ENCODE results near the gene PRM2. TPM values are rescaled to one million over a fixed set of nuclear protein-coding genes. Genes with fewer than 3 reads are reported as not detected.

The PRM2 gene
- total and polyA plus RNA-seq, 2 donors (not counting 1 experiment from before 2014, with no cell fraction given): not detected

DNA sequence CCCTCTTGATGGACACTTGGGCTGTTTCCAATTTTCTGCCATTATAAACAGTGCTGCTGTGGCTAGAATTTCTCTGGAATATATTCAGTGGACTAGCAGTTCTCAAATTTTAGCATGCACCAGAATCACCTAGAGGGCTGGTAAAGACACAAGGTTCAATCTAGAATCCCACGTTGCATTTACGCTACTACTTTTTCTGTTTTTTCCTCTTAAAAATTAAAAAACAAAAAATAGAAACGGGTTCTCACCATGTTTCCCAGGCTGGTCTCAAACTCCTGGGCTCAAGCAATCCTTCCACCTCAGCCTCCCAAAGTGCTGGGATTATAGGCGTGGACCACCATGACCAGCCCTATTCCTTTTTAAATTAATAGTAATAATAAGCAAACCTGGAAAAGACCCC is 19.4 kb upstream of the PRM2 start:
- no peak for TF ChIP-seq EZH2 (IDR thresholded peaks at IDR 0.05; ENCODE audit: low read length, missing control alignments)
- no peak overlapping the region for H2AFZ ChIP-seq (ENCODE audit: low read length)
- H3K9me3 ChIP-seq (ENCODE audit: control insufficient read depth, insufficient read depth, low read depth, low read length): no peaks in the 10 kb centered on the region
- H3K4me1 ChIP-seq (ENCODE audit: control insufficient read depth, extremely low read depth, insufficient read depth, low read length): peaks cover 5% of the 10 kb centered on the region
- H3K4me2 ChIP-seq (ENCODE audit: extremely low read depth, insufficient read depth, low read length): no peak overlapping the region
- H3K4me3 ChIP-seq (replicated peaks in 1 of 4; ENCODE audit: control extremely low read depth in 1 of 4, insufficient read depth in 1 of 4, low read depth in 3 of 4, low read length in 4 of 4): no peak overlapping the region
- H3K27me3 ChIP-seq (ENCODE audit: control insufficient read depth, insufficient read depth, low read length): no peaks in the 10 kb centered on the region
- no peaks in the 10 kb centered on the region for H3K36me3 ChIP-seq (ENCODE audit: control insufficient read depth, insufficient read depth, low read length)
- no peak overlapping the region for H3K9ac ChIP-seq (ENCODE audit: insufficient read depth, low read length)
- DNase-seq (ENCODE audit: low read depth in 2 of 2): no peak
- H3K27ac ChIP-seq (ENCODE audit: insufficient read depth, low read length): no peak overlapping the region
- no peaks in the 10 kb centered on the region for H3K79me2 ChIP-seq (ENCODE audit: control insufficient read depth, insufficient read depth, low read length)
- no peaks in the 10 kb centered on the region for H4K20me1 ChIP-seq (ENCODE audit: control insufficient read depth, extremely low read depth, insufficient read depth, low read length)

GRCh38 chr16:11292076-11292748 is 15.9 kb upstream of the PRM2 start:
- no peak overlapping the region for H3K9ac ChIP-seq (ENCODE audit: insufficient read depth, low read length)
- peaks cover 3% of the 10 kb centered on the region for H3K4me1 ChIP-seq (ENCODE audit: control insufficient read depth, extremely low read depth, insufficient read depth, low read length)
- H3K79me2 ChIP-seq (ENCODE audit: control insufficient read depth, insufficient read depth, low read length): no peaks in the 10 kb centered on the region
- H3K4me2 ChIP-seq (ENCODE audit: extremely low read depth, insufficient read depth, low read length): no peak overlapping the region
- DNase-seq (ENCODE audit: low read depth in 2 of 2): no peak
- H3K36me3 ChIP-seq (ENCODE audit: control insufficient read depth, insufficient read depth, low read length): no peaks in the 10 kb centered on the region
- H3K4me3 ChIP-seq (replicated peaks in 1 of 4; ENCODE audit: control extremely low read depth in 1 of 4, insufficient read depth in 1 of 4, low read depth in 3 of 4, low read length in 4 of 4): no peak overlapping the region
- no peak overlapping the region for H2AFZ ChIP-seq (ENCODE audit: low read length)
- H3K9me3 ChIP-seq (ENCODE audit: control insufficient read depth, insufficient read depth, low read depth, low read length): no peaks in the 10 kb centered on the region
- TF ChIP-seq EZH2 (IDR thresholded peaks at IDR 0.05; ENCODE audit: low read length, missing control alignments): no peak
- no peak for TF ChIP-seq CTCF (conservative IDR thresholded peaks at IDR 0.05 in 1 of 2, IDR thresholded peaks at IDR 0.05 in 1 of 2; ENCODE audit: low read depth in 1 of 2, low read length in 2 of 2)
- no peak overlapping the region for H3K27ac ChIP-seq (ENCODE audit: insufficient read depth, low read length)
- no peaks in the 10 kb centered on the region for H4K20me1 ChIP-seq (ENCODE audit: control insufficient read depth, extremely low read depth, insufficient read depth, low read length)
- peaks cover 9% of the 10 kb centered on the region for H3K27me3 ChIP-seq (ENCODE audit: control insufficient read depth, insufficient read depth, low read length)

DNA sequence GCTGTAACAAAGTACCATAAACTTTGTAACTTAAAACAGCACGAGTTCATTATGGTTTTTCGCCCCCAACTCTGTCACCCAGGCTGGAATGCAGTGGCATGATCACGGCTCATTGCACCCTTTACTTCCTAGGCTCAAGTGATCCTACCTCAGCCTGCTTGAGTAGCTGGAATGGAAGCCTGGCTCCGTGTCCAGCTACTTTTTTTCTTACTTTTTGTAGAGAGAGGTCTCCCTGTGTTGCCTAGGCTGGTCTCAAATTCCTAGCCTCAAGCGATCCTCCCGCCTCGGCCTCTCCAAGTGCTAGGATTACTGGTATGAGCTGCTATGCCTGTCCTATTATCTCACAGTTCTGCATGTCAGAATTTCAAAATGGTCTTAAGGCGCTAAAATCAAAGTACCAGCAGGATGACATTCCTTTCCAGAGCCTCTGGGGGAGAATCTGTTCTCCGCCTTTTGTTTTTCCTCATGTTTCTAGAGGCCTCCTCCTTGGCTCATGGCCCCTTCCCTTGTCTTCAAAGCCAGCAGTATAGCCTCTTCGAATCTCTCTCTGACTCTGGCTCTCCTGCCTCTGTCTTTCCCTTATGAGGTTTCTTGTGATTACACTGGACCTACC is 14.9 kb upstream of the PRM2 start:
- TF ChIP-seq EZH2 (IDR thresholded peaks at IDR 0.05; ENCODE audit: low read length, missing control alignments) (no peak), CTCF (conservative IDR thresholded peaks at IDR 0.05 in 1 of 2, IDR thresholded peaks at IDR 0.05 in 1 of 2; ENCODE audit: low read depth in 1 of 2, low read length in 2 of 2) (no peak)
- Histone ChIP-seq H4K20me1 (ENCODE audit: control insufficient read depth, extremely low read depth, insufficient read depth, low read length) (no peaks in the 10 kb centered on the region), H3K79me2 (ENCODE audit: control insufficient read depth, insufficient read depth, low read length) (no peaks in the 10 kb centered on the region), H3K4me1 (ENCODE audit: control insufficient read depth, extremely low read depth, insufficient read depth, low read length) (no peaks in the 10 kb centered on the region), H2AFZ (ENCODE audit: low read length) (no peak overlapping the region), H3K36me3 (ENCODE audit: control insufficient read depth, insufficient read depth, low read length) (no peaks in the 10 kb centered on the region), H3K9ac (ENCODE audit: insufficient read depth, low read length) (no peak overlapping the region), H3K4me2 (ENCODE audit: extremely low read depth, insufficient read depth, low read length) (no peak overlapping the region), H3K4me3 (replicated peaks in 1 of 4; ENCODE audit: control extremely low read depth in 1 of 4, insufficient read depth in 1 of 4, low read depth in 3 of 4, low read length in 4 of 4) (no peak overlapping the region), H3K9me3 (ENCODE audit: control insufficient read depth, insufficient read depth, low read depth, low read length) (no peaks in the 10 kb centered on the region), H3K27me3 (ENCODE audit: control insufficient read depth, insufficient read depth, low read length) (peaks cover 9% of the 10 kb centered on the region), H3K27ac (ENCODE audit: insufficient read depth, low read length) (no peak overlapping the region)
- no peak for DNase-seq (ENCODE audit: low read depth in 2 of 2)

Data from fibroblast of lung (primary cell).